GM19035 (cell line): ENCODE results near the gene GRIFIN.

ENCODE experiments used
- ATAC-seq: cut with Tn5 transposase; IDR thresholded peaks from one replicate; pipeline ENCODE4 v1.9.1; 2021; ENCODE audit not compliant: unreplicated experiment

GRIFIN gene

GRCh38 chr7:2513702-2514101 lies 37.5 kb upstream of the GRIFIN start:
- no peak for ATAC-seq

GRCh38 chr7:2512713-2513112 lies 36.5 kb upstream of the GRIFIN start:
- ATAC-seq: no peak

- no peak for ATAC-seq
These were observed 36.0 kb upstream of the GRIFIN start for GRCh38 chr7:2512179-2512661.

GRCh38 chr7:2511769-2512168 lies 35.6 kb upstream of the GRIFIN start:
- ATAC-seq: no peak

- no peak for ATAC-seq
These were observed 34.9 kb upstream of the GRIFIN start for GRCh38 chr7:2510909-2511768.

- ATAC-seq: no peak
These were observed 34.1 kb upstream of the GRIFIN start for GRCh38 chr7:2510130-2510776.

- ATAC-seq: no peak
These were observed 33.2 kb upstream of the GRIFIN start for GRCh38 chr7:2509298-2509906.

GRCh38 chr7:2508327-2509215 lies 32.4 kb upstream of the GRIFIN start:
- no peak for ATAC-seq

GRCh38 chr7:2507917-2508306 lies 31.7 kb upstream of the GRIFIN start:
- ATAC-seq: no peak

- ATAC-seq: no peak
These were observed 31.2 kb upstream of the GRIFIN start for GRCh38 chr7:2507208-2507916.

GRCh38 chr7:2505401-2505800 lies 29.2 kb upstream of the GRIFIN start:
- no peak for ATAC-seq

- ATAC-seq: no peak
These were observed 28.7 kb upstream of the GRIFIN start for GRCh38 chr7:2504889-2505375.

- no peak for ATAC-seq
These were observed 28.1 kb upstream of the GRIFIN start for GRCh38 chr7:2504128-2504888.

GRCh38 chr7:2503056-2503941 lies 27.1 kb upstream of the GRIFIN start:
- no peak for ATAC-seq

GRCh38 chr7:2502647-2502966 lies 26.4 kb upstream of the GRIFIN start:
- no peak for ATAC-seq

- no peak for ATAC-seq
These were observed 25.9 kb upstream of the GRIFIN start for GRCh38 chr7:2501947-2502646.

GRCh38 chr7:2500701-2501100 lies 24.5 kb upstream of the GRIFIN start:
- ATAC-seq: no peak
